Activated T-helper 17 cell treated with anti-CD3 and anti-CD28 coated beads, Interleukin-2, amount 50 U/mL, for 72 hours (primary cell): ENCODE results near the gene LARGE1. TPM values are rescaled to one million over a fixed set of nuclear protein-coding genes. Genes with fewer than 3 reads are reported as not detected.
A peak's percentile ranks its signal among the peaks of the same experiment; 100 is the strongest.
"Not testable (repeated sequence)": the region's sequence is repeated elsewhere in the genome, so short reads cannot be mapped to it uniquely, and the experiment has no call there.

Source experiments
- ATAC-seq: fragments of 150-1000 bp; cut with Tn5 transposase; replicated peaks from 2 replicates; pipeline ENCODE4 v1.10.0; 2021; ENCODE audit warnings: mild to moderate bottlenecking, moderate library complexity
- H3K27ac Mint-ChIP-seq: one replicate; pipeline ENCODE4 v1.8.0; 2022; ENCODE audit warnings: mixed read lengths
- H3K27me3 Mint-ChIP-seq: one replicate; pipeline ENCODE4 v1.8.0; 2022; ENCODE audit warnings: mixed read lengths
- H3K36me3 Mint-ChIP-seq: one replicate; pipeline ENCODE4 v1.8.0; 2022; ENCODE audit warnings: low read depth, mild to moderate bottlenecking, mixed read lengths
- H3K4me1 Mint-ChIP-seq: one replicate; pipeline ENCODE4 v1.8.0; 2022; ENCODE audit warnings: mixed read lengths
- H3K4me3 Mint-ChIP-seq: one replicate; pipeline ENCODE4 v1.8.0; 2022; ENCODE audit warnings: mild to moderate bottlenecking, mixed read lengths
- H3K9me3 Mint-ChIP-seq: one replicate; pipeline ENCODE4 v1.8.0; 2022; ENCODE audit warnings: mixed read lengths
- total RNA-seq, 2 donors: library from RNA; stranded (reverse); gene quantifications; one replicate each; pipeline ENCODE4 v1.2.3, GENCODE V29; 2022

Gene LARGE1
- total RNA-seq, 2 donors from 2014 or later: 0.45 to 0.73 TPM

- Mint-ChIP-seq H3K27ac (no peak overlapping the region), H3K4me3 (no peak overlapping the region), H3K36me3 (no peaks in the 10 kb centered on the region), H3K4me1 (no peaks in the 10 kb centered on the region), H3K9me3 (no peaks in the 10 kb centered on the region), H3K27me3 (no peaks in the 10 kb centered on the region)
- no peak for ATAC-seq
These were observed 53.8 kb downstream of the LARGE1 start for GRCh38 chr22:33866511-33866910.

DNA sequence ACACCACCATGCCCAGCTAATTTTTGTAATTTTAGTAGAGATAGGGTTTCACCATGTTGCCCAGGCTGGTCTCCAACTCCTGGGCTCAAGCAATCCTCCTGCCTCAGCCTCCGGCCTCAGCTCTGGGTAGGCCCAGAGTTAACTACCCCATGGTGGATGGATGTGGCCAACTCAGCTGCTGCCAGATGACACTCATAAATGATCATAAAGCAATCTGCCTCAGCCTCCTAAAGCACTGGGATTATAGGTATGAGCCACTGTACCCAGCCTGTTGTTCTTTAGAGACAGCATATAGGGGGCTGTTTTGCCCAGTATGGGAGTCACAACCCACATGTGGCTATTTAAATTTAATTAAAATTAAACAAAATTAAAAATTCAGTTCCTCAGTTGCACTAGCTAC lies 54.3 kb downstream of the LARGE1 start:
- no peaks in the 10 kb centered on the region for H3K9me3 Mint-ChIP-seq
- no peak for ATAC-seq
- no peaks in the 10 kb centered on the region for H3K27me3 Mint-ChIP-seq
- H3K36me3 Mint-ChIP-seq: no peaks in the 10 kb centered on the region
- no peak overlapping the region for H3K27ac Mint-ChIP-seq
- no peak overlapping the region for H3K4me3 Mint-ChIP-seq
- no peaks in the 10 kb centered on the region for H3K4me1 Mint-ChIP-seq

GRCh38 chr22:33865248-33865647 lies 55.0 kb downstream of the LARGE1 start:
- Mint-ChIP-seq H3K4me3 (no peak overlapping the region), H3K9me3 (no peaks in the 10 kb centered on the region)

DNA sequence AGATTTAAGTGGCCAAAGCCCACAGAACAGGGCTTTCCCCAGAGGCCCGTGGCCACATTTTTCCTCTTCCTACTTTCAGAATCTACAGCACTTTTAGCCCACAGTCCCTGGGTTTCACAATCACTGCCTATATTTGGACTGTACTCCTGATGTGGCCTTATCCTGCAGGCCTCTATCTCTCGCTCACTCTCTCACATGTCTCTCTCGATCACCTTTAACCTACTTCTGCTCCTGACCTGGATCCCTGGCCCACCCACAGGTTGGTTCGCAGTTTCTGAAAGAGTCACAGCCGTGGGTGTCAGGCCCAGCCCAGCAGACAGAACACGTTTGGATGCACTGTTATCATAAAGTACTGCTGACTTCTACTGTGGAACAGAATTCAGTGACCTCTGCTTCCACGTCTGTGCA lies 55.5 kb downstream of the LARGE1 start:
- H3K27me3 Mint-ChIP-seq: no peaks in the 10 kb centered on the region
- no peaks in the 10 kb centered on the region for H3K9me3 Mint-ChIP-seq
- H3K36me3 Mint-ChIP-seq: no peaks in the 10 kb centered on the region
- H3K4me3 Mint-ChIP-seq: no peak overlapping the region
- no peaks in the 10 kb centered on the region for H3K4me1 Mint-ChIP-seq
- no peak overlapping the region for H3K27ac Mint-ChIP-seq
- peak; percentile 42 for ATAC-seq

More at GRCh38 chr22:33865248-33865647, 55.0 kb downstream of the LARGE1 start:
- ATAC-seq: no peak
- Mint-ChIP-seq H3K36me3 (no peaks in the 10 kb centered on the region), H3K27me3 (no peaks in the 10 kb centered on the region), H3K27ac (no peak overlapping the region), H3K4me1 (no peaks in the 10 kb centered on the region)

GRCh38 chr22:33861216-33861875 lies 58.9 kb downstream of the LARGE1 start:
- no peak for ATAC-seq
- H3K9me3 Mint-ChIP-seq: no peaks in the 10 kb centered on the region
- no peak overlapping the region for H3K4me3 Mint-ChIP-seq
- H3K4me1 Mint-ChIP-seq: no peaks in the 10 kb centered on the region
- H3K27me3 Mint-ChIP-seq: no peaks in the 10 kb centered on the region
- no peaks in the 10 kb centered on the region for H3K36me3 Mint-ChIP-seq
- no peak overlapping the region for H3K27ac Mint-ChIP-seq

- ATAC-seq: no peak
- H3K27me3 Mint-ChIP-seq: no peaks in the 10 kb centered on the region
- no peak overlapping the region for H3K4me3 Mint-ChIP-seq
- H3K36me3 Mint-ChIP-seq: no peaks in the 10 kb centered on the region
- no peaks in the 10 kb centered on the region for H3K4me1 Mint-ChIP-seq
- H3K9me3 Mint-ChIP-seq: no peaks in the 10 kb centered on the region
- no peak overlapping the region for H3K27ac Mint-ChIP-seq
These were observed 59.9 kb downstream of the LARGE1 start for GRCh38 chr22:33860386-33860785.

GRCh38 chr22:33859311-33859710 lies 61.0 kb downstream of the LARGE1 start:
- Mint-ChIP-seq H3K9me3 (no peaks in the 10 kb centered on the region), H3K4me1 (no peaks in the 10 kb centered on the region), H3K36me3 (no peaks in the 10 kb centered on the region), H3K27ac (no peak overlapping the region), H3K27me3 (no peaks in the 10 kb centered on the region), H3K4me3 (no peak overlapping the region)
- ATAC-seq: no peak

DNA sequence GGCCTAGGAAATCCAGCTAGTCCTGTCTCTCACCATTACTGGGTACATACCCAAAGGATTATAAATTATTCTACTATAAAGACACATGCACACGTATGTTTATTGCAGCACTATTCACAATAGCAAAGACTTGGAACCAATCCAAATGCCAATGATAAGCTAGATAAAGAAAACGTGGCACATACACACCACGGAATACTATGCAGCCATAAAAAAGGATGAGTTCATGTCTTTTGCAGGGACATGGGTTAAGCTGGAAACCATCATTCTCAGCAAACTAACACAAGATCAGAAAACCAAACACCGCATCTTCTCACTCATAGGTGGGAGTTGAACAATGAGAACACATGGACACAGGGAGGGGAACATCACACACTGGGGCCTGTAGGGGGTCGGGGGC lies 61.6 kb downstream of the LARGE1 start:
- not testable (repeated sequence) for H3K27me3 Mint-ChIP-seq, H3K4me3 Mint-ChIP-seq, H3K9me3 Mint-ChIP-seq, H3K36me3 Mint-ChIP-seq, ATAC-seq, H3K4me1 Mint-ChIP-seq, H3K27ac Mint-ChIP-seq

DNA sequence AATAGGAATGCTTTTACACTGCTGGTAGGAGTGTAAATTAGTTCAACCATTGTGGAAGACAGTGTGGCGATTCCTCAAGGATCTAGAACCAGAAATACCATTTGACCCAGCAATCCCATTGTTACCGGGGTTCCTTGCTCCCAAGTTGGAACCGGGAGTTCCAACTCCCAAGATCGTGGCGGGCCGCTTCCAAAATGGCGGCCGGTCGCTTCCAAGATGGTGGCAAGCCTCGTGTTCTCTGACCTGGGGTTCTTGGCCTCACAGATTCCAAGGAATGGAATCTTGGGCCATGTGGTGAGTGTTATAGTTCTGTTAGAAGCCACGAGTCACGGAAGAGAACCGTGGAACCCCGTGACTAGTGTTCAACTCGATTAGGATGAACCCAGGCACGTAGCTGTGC lies 62.5 kb downstream of the LARGE1 start:
- H3K27me3 Mint-ChIP-seq, H3K36me3 Mint-ChIP-seq, ATAC-seq, H3K27ac Mint-ChIP-seq, H3K9me3 Mint-ChIP-seq, H3K4me3 Mint-ChIP-seq: not testable (repeated sequence)
- peaks cover 11% of the 10 kb centered on the region for H3K4me1 Mint-ChIP-seq

- H3K36me3 Mint-ChIP-seq: no peaks in the 10 kb centered on the region
- H3K4me1 Mint-ChIP-seq: peaks cover 18% of the 10 kb centered on the region
- H3K9me3 Mint-ChIP-seq: no peaks in the 10 kb centered on the region
- peak overlapping the region; percentile 82 for H3K4me3 Mint-ChIP-seq
- H3K27me3 Mint-ChIP-seq: no peaks in the 10 kb centered on the region
- no peak overlapping the region for H3K27ac Mint-ChIP-seq
- no peak for ATAC-seq
These were observed 65.6 kb downstream of the LARGE1 start for GRCh38 chr22:33854724-33855123.

GRCh38 chr22:33853200-33854097 lies 66.8 kb downstream of the LARGE1 start:
- H3K36me3 Mint-ChIP-seq: no peaks in the 10 kb centered on the region
- H3K27me3 Mint-ChIP-seq: no peaks in the 10 kb centered on the region
- H3K27ac Mint-ChIP-seq: peak overlapping the region; percentile 88
- H3K4me3 Mint-ChIP-seq: peak overlapping the region; percentile 82
- H3K4me1 Mint-ChIP-seq: peaks cover 18% of the 10 kb centered on the region
- ATAC-seq: peak; percentile 52
- no peaks in the 10 kb centered on the region for H3K9me3 Mint-ChIP-seq

DNA sequence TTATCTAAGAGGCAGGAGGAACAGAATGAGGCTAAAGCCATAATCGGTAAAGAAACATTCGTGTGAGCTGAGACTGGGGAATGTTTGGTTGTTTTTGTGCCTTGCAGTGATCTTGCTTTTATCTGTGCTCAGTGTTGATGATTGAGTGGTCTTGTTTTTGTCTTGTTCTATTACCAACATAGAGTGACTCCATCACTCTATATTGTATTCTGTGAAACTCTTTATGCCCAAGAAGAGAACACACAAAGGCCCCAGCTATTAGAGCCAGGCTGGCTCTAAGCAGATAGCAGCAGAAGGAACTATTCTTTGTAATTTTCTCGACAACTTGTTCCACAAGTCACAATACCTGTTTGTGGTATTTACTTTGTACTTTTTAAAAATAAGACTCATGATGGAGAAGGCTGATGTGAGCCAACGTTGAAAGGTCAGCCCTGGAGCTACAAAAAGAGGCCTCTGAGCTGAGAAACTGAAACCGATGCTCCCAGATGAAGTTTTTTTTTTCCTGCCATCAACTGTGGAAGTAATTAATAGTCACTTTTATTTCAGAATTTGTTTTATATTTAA lies 68.4 kb downstream of the LARGE1 start:
- no peak overlapping the region for H3K27ac Mint-ChIP-seq
- H3K27me3 Mint-ChIP-seq: no peaks in the 10 kb centered on the region
- H3K36me3 Mint-ChIP-seq: no peaks in the 10 kb centered on the region
- H3K4me1 Mint-ChIP-seq: peaks cover 18% of the 10 kb centered on the region
- ATAC-seq: no peak
- H3K9me3 Mint-ChIP-seq: peaks cover 8% of the 10 kb centered on the region
- H3K4me3 Mint-ChIP-seq: no peak overlapping the region

DNA sequence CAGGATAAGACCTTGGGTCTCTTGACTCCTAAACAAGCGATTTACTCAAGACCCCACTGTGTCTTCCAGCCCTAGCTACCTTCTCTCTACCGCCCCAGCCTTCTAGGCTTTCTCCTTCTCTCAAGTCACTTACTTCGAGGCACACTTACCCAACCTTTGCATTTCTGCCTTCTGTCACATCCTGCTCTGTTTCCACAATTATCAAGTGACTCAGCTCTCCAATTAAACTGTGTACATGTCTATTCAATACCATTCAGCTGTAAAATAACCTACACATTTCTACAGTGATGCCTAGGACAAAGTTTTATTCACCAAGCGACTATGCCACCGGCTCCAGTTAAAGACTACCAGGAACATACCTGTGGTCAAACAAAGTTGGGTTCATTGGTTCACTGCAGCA lies 69.0 kb downstream of the LARGE1 start:
- peaks cover 11% of the 10 kb centered on the region for H3K9me3 Mint-ChIP-seq
- H3K4me1 Mint-ChIP-seq: peaks cover 18% of the 10 kb centered on the region
- no peak overlapping the region for H3K4me3 Mint-ChIP-seq
- no peak for ATAC-seq
- no peaks in the 10 kb centered on the region for H3K36me3 Mint-ChIP-seq
- H3K27me3 Mint-ChIP-seq: no peaks in the 10 kb centered on the region
- no peak overlapping the region for H3K27ac Mint-ChIP-seq

DNA sequence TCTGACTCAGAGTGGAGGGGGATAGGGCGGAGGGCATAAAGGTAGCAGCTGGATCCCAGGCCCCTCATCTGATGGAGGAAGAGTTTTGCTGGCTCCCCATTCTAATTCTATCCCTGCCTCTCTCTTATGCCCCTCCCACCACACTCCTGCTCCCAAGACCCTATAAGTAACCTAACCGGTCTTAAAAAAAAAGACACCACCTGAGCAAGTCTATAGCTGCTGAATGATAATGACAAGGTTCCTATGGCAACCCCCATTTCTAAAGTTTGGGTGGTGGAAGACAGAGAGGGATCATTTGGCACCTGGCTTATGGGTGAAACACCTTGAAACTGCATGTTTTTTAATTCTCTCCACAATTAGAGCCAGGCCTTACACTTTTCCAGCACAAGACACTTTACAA lies 69.6 kb downstream of the LARGE1 start:
- H3K36me3 Mint-ChIP-seq: no peaks in the 10 kb centered on the region
- H3K9me3 Mint-ChIP-seq: peaks cover 16% of the 10 kb centered on the region
- no peak for ATAC-seq
- no peaks in the 10 kb centered on the region for H3K27me3 Mint-ChIP-seq
- H3K27ac Mint-ChIP-seq: no peak overlapping the region
- H3K4me1 Mint-ChIP-seq: peaks cover 18% of the 10 kb centered on the region
- H3K4me3 Mint-ChIP-seq: no peak overlapping the region

DNA sequence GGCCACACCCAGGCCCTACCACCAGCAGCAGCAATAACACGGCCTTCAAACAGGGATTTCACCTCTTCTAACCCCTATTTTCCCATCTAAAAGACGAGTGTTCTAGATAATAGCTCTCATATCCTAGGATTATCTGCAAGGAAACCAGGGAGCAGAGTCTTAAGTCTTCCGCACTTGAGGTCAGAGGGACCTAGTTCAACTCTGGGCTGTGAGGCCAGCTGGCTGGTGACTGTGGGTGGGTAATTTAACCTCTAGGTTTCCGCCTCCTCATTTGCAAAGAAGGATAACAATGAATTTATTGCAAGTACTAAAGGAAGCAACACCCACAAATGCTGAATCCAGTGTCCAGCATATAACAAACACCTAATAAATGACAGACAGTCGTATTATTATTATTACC lies 70.1 kb downstream of the LARGE1 start:
- no peaks in the 10 kb centered on the region for H3K36me3 Mint-ChIP-seq
- no peak overlapping the region for H3K27ac Mint-ChIP-seq
- peaks cover 18% of the 10 kb centered on the region for H3K4me1 Mint-ChIP-seq
- H3K4me3 Mint-ChIP-seq: no peak overlapping the region
- peaks cover 18% of the 10 kb centered on the region for H3K9me3 Mint-ChIP-seq
- no peak for ATAC-seq
- H3K27me3 Mint-ChIP-seq: no peaks in the 10 kb centered on the region
